GM18511 (cell line): ENCODE measurements around the gene CLECL1.
"Not testable (repeated sequence)": the region's sequence is repeated elsewhere in the genome, so short reads cannot be mapped to it uniquely, and the experiment has no call there.

Experiments used
- ATAC-seq: cut with Tn5 transposase; IDR thresholded peaks from one replicate; pipeline ENCODE4 v1.9.1; 2021; ENCODE audit warnings: mild to moderate bottlenecking, moderate library complexity; ENCODE audit not compliant: unreplicated experiment

The CLECL1 gene

GRCh38 chr12:9724023-9724422 lies 8.9 kb downstream of the CLECL1 start:
- no peak for ATAC-seq

- peak; percentile 53 for ATAC-seq
Measured at GRCh38 chr12:9721394-9722092, 11.4 kb downstream of the CLECL1 start.

GRCh38 chr12:9719790-9720189 lies 13.1 kb downstream of the CLECL1 start:
- no peak for ATAC-seq

GRCh38 chr12:9718968-9719367 lies 13.9 kb downstream of the CLECL1 start:
- no peak for ATAC-seq

GRCh38 chr12:9717070-9717925 lies 15.6 kb downstream of the CLECL1 start:
- ATAC-seq = no peak

- ATAC-seq = peak; percentile 78
Measured at GRCh38 chr12:9713032-9713558, 19.8 kb downstream of the CLECL1 start.

GRCh38 chr12:9711664-9712063 lies 21.2 kb downstream of the CLECL1 start:
- ATAC-seq = no peak

GRCh38 chr12:9710584-9711375 lies 22.1 kb downstream of the CLECL1 start:
- ATAC-seq = no peak

GRCh38 chr12:9708853-9709252 lies 24.0 kb downstream of the CLECL1 start:
- ATAC-seq = no peak

GRCh38 chr12:9707864-9708808 lies 24.8 kb downstream of the CLECL1 start:
- ATAC-seq = no peak

- ATAC-seq = no peak
Measured at GRCh38 chr12:9707356-9707755, 25.5 kb downstream of the CLECL1 start.

- no peak for ATAC-seq
Measured at GRCh38 chr12:9706086-9706685, 26.7 kb downstream of the CLECL1 start.

- ATAC-seq = not testable (repeated sequence)
Measured at GRCh38 chr12:9704561-9704960, 28.3 kb downstream of the CLECL1 start.

GRCh38 chr12:9702255-9702654 lies 30.6 kb downstream of the CLECL1 start:
- ATAC-seq = no peak

GRCh38 chr12:9701380-9702154 lies 31.3 kb downstream of the CLECL1 start:
- ATAC-seq = no peak

- no peak for ATAC-seq
Measured at GRCh38 chr12:9700606-9700956, 32.3 kb downstream of the CLECL1 start.

GRCh38 chr12:9699898-9700605 lies 32.8 kb downstream of the CLECL1 start:
- no peak for ATAC-seq

GRCh38 chr12:9699269-9699897 lies 33.5 kb downstream of the CLECL1 start:
- no peak for ATAC-seq
